ENCODE data around the gene SREBF1.

GRCh38 chr17:17855976-17856375 lies 19.2 kb upstream of the SREBF1 start:
- TF ChIP-seq, protein P1, sequence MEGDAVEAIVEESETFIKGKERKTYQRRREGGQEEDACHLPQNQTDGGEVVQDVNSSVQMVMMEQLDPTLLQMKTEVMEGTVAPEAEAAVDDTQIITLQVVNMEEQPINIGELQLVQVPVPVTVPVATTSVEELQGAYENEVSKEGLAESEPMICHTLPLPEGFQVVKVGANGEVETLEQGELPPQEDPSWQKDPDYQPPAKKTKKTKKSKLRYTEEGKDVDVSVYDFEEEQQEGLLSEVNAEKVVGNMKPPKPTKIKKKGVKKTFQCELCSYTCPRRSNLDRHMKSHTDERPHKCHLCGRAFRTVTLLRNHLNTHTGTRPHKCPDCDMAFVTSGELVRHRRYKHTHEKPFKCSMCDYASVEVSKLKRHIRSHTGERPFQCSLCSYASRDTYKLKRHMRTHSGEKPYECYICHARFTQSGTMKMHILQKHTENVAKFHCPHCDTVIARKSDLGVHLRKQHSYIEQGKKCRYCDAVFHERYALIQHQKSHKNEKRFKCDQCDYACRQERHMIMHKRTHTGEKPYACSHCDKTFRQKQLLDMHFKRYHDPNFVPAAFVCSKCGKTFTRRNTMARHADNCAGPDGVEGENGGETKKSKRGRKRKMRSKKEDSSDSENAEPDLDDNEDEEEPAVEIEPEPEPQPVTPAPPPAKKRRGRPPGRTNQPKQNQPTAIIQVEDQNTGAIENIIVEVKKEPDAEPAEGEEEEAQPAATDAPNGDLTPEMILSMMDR (IDR thresholded peaks at IDR 0.05), result no peak
- TF ChIP-seq EZH2phosphoT487 (IDR thresholded peaks at IDR 0.05; ENCODE audit: borderline replicate concordance, low read depth) (no peak), POLR2AphosphoS5 (IDR thresholded peaks at IDR 0.05; ENCODE audit: low read depth, low read length) (no peak), RCOR1 (IDR thresholded peaks at IDR 0.05; ENCODE audit: low read length) (peak; percentile 59; the same call in 1 of the 2 replicates), MAX (IDR thresholded peaks at IDR 0.05; ENCODE audit: low read depth) (no peak), USF1 (IDR thresholded peaks at IDR 0.05; ENCODE audit: borderline replicate concordance, low read depth) (no peak), EP300 (IDR thresholded peaks at IDR 0.05; ENCODE audit: borderline replicate concordance in 1 of 2, low read depth in 1 of 2, low read length in 1 of 2) (peak in 1 of 2 experiments; percentile 55; a peak in 1 of 4 replicates), YY1 (IDR thresholded peaks at IDR 0.05; ENCODE audit: low read depth) (no peak), TAF1 (IDR thresholded peaks at IDR 0.05; ENCODE audit: borderline replicate concordance, low read depth, low read length) (no peak)
- TF ChIP-seq, protein P2, sequence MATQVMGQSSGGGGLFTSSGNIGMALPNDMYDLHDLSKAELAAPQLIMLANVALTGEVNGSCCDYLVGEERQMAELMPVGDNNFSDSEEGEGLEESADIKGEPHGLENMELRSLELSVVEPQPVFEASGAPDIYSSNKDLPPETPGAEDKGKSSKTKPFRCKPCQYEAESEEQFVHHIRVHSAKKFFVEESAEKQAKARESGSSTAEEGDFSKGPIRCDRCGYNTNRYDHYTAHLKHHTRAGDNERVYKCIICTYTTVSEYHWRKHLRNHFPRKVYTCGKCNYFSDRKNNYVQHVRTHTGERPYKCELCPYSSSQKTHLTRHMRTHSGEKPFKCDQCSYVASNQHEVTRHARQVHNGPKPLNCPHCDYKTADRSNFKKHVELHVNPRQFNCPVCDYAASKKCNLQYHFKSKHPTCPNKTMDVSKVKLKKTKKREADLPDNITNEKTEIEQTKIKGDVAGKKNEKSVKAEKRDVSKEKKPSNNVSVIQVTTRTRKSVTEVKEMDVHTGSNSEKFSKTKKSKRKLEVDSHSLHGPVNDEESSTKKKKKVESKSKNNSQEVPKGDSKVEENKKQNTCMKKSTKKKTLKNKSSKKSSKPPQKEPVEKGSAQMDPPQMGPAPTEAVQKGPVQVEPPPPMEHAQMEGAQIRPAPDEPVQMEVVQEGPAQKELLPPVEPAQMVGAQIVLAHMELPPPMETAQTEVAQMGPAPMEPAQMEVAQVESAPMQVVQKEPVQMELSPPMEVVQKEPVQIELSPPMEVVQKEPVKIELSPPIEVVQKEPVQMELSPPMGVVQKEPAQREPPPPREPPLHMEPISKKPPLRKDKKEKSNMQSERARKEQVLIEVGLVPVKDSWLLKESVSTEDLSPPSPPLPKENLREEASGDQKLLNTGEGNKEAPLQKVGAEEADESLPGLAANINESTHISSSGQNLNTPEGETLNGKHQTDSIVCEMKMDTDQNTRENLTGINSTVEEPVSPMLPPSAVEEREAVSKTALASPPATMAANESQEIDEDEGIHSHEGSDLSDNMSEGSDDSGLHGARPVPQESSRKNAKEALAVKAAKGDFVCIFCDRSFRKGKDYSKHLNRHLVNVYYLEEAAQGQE (IDR thresholded peaks at IDR 0.05; ENCODE audit: low read depth, low read length), result no peak
- TF ChIP-seq, protein P3, sequence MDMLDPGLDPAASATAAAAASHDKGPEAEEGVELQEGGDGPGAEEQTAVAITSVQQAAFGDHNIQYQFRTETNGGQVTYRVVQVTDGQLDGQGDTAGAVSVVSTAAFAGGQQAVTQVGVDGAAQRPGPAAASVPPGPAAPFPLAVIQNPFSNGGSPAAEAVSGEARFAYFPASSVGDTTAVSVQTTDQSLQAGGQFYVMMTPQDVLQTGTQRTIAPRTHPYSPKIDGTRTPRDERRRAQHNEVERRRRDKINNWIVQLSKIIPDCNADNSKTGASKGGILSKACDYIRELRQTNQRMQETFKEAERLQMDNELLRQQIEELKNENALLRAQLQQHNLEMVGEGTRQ (IDR thresholded peaks at IDR 0.05; ENCODE audit: borderline replicate concordance, low read depth, low read length), result 0 out of 2 replicates have a peak, but pooled peaks have one; percentile 8
- TF ChIP-seq, protein P4, sequence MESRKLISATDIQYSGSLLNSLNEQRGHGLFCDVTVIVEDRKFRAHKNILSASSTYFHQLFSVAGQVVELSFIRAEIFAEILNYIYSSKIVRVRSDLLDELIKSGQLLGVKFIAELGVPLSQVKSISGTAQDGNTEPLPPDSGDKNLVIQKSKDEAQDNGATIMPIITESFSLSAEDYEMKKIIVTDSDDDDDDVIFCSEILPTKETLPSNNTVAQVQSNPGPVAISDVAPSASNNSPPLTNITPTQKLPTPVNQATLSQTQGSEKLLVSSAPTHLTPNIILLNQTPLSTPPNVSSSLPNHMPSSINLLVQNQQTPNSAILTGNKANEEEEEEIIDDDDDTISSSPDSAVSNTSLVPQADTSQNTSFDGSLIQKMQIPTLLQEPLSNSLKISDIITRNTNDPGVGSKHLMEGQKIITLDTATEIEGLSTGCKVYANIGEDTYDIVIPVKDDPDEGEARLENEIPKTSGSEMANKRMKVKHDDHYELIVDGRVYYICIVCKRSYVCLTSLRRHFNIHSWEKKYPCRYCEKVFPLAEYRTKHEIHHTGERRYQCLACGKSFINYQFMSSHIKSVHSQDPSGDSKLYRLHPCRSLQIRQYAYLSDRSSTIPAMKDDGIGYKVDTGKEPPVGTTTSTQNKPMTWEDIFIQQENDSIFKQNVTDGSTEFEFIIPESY (IDR thresholded peaks at IDR 0.05; ENCODE audit: borderline replicate concordance, low read depth), result no peak
